Activated CD8-positive, alpha-beta memory T cell treated with anti-CD3 and anti-CD28 coated beads, Interleukin-2, amount 50 U/mL, for 1 hour (primary cell): Measurements from ENCODE around the gene EPHB6.

Experiments used
- DNase-seq: peaks from one replicate; pipeline ENCODE4 v3.0.0-alpha.2; 2020; ENCODE audit errors: extremely low read depth

Gene EPHB6, protein sequence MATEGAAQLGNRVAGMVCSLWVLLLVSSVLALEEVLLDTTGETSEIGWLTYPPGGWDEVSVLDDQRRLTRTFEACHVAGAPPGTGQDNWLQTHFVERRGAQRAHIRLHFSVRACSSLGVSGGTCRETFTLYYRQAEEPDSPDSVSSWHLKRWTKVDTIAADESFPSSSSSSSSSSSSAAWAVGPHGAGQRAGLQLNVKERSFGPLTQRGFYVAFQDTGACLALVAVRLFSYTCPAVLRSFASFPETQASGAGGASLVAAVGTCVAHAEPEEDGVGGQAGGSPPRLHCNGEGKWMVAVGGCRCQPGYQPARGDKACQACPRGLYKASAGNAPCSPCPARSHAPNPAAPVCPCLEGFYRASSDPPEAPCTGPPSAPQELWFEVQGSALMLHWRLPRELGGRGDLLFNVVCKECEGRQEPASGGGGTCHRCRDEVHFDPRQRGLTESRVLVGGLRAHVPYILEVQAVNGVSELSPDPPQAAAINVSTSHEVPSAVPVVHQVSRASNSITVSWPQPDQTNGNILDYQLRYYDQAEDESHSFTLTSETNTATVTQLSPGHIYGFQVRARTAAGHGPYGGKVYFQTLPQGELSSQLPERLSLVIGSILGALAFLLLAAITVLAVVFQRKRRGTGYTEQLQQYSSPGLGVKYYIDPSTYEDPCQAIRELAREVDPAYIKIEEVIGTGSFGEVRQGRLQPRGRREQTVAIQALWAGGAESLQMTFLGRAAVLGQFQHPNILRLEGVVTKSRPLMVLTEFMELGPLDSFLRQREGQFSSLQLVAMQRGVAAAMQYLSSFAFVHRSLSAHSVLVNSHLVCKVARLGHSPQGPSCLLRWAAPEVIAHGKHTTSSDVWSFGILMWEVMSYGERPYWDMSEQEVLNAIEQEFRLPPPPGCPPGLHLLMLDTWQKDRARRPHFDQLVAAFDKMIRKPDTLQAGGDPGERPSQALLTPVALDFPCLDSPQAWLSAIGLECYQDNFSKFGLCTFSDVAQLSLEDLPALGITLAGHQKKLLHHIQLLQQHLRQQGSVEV

DNA sequence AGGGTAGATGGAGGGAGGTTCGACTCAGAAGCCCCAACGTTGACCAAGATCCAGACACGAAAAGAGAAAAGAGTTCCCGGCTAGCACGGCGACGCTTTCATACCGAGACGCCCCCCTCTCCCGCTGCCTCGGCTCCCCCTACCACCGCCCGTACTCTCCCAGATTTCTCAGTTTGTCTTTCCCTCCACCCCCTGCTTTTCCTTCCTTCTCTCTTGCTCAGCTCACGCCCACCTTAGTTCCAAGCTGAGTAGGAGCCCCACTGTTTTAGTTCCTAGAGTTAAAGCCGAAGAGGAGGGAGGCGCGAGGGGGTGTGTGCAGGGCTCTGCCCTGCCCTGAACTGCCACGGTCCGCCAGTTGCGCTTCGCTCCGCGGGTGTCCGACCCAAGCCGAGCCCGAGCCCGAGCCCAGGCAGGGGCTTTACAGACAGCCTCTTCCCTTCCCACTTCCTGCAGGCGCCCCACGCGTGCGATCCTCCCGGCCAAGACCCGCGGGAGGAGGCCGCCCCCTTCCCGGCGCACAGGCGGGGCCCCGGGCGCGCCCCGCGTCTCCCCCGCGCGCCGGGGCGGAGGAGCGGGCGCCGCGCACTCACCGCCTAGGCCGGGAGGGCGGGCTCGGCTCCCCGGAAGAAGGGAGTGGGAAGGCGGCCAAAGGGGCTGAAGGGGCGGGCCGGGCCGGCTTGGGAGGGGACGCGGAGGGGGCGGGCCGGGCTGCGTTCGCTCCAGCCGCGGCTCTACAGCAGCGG is at the start of gene EPHB6:
EPHB6 (plus strand) TSS at position 705 of the 742 bp plus-strand sequence. CDS start 8,152 bp downstream, outside the sequence.
- no peak for DNase-seq

DNA sequence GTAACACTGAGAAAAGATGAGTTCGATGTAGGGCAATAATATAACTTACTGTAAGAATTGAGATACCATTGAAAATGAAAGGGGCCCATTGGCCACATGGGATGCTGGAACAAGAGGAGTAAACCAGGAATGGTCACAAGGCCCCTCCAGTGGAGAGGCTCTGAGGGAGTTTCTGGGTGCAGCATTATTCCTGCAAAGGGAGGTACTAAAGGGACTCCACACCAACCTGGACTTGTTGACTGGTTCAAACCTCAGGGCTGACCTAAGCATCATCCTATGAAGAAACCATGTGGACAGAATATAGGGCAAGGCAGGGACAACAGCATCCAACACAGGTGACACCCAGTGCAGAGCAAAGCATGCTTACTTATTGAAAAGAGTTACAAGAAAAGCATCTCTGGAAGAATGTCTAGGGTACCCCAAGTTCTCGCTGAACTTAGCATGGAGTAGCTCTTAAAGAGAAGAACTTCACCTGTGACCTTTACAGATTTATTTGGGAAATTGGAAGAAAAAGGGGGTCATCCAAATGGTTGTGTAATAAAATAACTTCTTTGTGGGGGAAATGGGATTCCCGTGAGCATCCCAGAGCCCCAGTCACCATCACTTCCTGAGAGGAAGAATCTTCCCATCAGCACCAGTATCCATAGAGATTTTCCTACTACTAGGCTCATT is 49.4 kb upstream of the EPHB6 start:
- no peak for DNase-seq

DNA sequence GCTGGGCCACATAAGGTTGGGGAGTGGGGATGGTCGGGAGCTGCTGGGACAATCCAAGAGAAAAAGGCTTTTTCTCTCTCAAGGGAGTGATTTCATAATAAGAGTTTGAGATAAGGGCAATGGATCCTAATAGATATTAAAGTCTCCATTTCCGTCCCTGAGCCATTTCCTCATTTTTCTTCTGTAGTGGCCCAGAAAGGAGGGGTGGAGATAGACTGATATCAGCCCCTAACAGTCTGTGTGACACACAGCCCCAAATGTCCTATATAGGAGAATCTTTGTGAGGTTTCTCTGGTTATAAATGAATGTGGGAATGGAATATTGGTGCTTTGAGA is 48.9 kb upstream of the EPHB6 start:
- no peak for DNase-seq

DNA sequence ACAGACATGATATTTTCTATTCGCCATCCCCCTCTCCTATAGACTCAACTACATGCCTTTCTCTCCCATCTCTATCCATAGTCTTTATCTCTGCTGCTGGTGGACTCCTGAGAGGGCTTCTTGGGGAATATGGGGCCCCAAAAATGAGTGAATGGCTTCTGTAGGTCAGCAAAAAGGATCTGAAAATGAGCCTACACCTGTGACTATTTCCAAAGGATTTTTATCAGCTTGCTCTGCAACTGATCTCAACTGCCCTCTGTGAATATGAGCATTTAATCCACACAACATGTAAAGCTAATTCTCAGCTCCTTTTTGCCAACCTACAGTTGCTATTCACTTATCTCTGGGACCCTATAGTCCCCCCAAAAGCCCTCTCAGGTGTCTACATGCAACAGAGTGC is 47.9 kb upstream of the EPHB6 start:
- DNase-seq: no peak

DNA sequence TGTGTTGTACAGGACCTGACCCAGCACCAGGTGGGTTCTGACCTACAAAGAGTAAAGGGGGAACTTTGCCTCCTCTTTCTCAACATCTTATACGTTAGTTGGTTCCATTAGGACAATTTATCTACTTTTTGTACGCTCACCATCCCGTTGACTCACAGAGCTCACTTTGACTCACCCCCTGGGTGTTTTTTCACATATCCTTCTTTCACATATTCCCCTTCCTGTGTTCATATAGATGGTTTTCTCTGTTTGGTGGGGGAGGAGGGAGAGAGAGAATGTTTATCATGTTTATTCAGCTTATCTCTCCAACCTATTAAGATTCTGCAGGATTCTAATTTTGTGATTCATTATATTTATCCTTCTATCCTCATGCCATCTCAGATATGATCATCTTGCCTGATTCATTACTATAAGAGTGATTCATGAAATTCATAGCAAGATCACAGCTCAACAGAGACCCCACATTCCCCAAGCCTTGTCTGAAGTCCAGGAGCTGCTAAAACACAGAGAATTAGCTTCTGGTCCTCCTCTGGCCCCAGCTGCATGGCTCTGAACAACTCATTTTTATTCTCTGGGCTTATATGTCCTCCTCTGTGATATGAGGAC is 46.9 kb upstream of the EPHB6 start:
- DNase-seq: no peak

DNA sequence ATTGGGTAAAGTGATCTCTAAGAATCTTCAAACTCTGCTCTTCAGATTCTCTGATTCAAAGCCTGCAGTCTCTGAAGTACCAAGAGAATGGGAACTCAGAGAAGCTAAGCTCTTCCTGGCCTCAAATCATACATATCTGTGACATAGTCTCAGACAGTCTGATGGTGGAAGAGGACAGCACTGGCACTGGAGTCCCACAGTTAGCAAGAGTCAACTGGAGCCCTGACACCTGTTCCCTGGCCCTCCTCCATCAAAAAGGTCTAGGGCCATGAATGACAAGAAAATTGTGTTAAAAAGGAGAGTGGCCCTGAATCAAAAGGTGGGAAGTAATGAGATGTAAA is 46.4 kb upstream of the EPHB6 start:
- no peak for DNase-seq

DNA sequence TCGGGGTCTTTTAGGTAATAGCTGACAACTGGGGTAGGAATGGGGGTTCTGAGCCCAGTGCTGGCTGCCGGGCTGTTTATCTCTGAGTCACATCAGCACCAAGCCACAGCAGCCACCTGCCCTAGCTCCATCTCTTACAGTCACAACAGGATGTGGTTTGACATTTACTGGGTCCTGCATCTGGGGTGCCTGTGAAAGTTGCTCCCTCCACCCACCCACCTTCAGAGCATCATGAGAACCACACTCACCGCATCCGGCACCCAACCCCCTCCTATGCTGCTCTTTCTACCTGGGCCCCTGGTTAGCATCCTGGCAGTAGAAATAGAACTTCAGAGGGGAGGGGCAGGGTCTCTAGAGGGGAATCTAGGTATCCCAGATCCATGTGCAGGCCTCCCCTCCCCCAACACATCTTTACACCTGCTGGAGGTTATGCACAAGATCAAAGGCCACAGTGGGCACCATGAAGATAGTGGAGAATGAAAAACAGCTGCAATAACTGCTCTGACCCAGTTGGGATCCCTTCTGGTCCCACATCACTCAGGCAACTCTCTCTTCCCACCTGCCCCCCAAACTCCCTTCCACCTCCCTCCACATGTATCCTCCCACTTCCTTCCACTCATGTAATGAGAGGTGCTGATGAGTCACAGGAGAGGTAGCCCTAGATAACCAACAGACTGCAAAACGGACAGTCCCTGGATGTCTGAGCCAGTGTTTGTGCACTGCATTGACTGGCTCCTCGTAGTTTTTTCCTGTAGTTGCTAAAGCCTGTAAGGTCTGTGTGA is 45.9 kb upstream of the EPHB6 start:
- DNase-seq: peak; percentile 97

DNA sequence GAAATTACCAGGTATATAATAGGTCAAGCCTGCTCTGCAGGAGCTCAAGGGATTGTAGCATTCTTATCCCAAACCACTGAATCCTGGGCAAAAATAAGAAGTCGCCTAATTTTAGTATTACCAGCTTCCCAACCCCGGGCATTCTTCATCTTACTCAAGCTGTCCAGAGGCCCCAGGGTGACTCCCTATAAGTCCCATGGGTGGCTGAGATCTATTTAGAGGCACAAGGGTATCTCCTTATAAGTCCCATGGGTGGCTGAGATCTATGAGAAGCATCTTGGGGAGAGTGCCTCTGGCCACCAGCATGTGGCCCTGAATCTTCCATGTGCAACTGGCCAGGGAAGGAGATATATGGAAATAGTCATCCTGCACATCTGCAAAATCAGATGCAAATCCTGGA is 45.2 kb upstream of the EPHB6 start:
- no peak for DNase-seq

DNA sequence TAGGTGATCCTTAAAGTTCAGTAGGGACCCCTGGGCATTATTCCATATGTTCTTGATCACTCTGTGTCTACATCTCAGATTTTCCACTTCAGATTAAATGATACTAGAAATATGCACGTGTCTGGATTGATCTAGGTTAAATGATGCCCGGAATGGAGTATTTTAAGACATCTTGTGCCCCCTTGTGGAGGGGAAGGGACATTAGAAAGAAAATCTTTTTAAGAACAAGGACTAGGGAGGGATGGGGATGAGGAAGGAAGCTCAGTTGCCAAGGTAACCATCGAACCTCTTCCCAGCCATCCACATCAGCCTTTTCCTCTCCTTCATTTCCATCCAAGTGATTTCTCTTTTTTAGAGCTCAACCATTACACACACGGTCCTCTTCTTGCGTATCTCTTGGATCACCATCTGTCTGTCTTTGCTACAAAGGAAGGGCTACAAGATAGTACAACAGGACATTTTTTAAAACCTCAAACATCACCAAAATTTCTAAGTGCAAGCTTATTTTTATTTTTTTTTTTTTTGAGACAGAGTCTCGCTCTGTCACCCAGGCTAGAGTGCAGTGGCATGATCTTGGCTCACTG is 43.6 kb upstream of the EPHB6 start:
- DNase-seq: no peak

DNA sequence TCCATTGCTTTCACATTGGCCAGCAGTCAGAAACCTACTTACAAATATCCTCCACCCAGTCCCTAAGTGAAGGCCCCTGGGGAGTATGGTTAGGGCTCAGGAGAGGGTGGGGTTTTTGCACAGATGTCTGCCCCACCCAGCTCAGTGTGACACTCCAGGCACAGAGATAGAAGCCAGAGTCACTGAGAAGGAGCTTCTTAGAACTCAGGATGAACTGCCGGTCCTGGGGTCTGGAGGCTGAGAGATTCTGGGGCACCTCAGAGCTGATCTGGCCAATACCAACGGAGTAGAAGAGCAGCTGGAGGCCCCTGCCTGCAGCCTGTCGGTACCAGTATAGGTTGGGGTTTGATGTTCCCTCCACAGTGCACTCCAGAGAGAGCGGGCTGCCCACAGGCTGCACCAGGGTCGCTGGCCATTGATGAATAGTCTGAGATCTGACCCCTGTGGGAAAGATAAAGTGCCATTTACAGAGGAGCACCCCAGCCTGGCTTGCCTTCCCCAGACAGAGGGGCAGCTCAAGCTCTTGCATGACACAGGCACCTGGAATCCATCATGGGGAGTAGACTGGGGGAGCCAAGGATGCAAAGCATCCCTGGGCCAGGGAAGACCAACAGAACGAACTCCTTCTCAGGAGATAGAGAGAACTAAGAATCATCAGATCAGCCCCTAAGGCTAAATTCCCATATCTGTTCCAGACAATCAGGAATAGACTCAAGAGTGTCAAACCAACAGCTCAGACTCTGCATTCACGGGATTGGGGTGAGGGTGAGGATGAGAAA is 42.2 kb upstream of the EPHB6 start:
- DNase-seq: no peak

DNA sequence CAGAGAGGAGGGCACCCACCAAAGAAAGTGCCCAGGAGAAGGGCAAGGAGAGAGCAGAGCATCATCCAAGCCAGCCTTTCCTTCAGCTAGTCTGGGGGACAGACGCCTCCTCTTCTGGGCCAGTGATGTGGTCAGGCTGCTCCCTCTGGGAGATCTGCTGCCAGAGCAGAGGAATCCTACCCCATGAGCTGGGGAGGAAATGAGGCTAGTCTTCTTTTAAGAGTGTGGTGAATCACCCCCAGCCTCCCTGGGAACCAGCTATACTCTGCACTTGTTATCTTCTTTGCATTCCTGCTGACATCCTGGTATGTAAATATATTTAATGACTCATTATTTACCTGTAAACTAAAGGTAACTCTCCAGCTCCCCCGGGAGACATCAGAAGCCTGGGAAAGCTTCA is 41.6 kb upstream of the EPHB6 start:
- no peak for DNase-seq

DNA sequence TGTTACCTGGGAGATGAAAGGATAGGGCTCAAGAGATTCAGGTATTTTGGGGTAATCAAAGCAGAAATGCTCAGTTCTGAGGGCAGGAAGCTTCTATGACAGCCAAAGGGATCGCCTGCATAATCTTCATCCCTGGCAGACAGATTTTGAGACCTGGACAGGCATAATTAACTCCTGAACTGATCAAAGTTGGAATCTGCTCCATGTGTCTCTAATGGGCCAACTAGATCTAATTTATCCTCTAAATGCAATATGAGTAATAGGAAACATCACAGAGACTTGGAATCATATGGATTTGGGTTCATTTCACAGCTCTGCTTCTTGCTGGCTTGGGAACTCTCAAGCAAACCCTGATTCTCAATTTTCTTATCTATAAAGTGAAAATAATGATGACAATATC is 41.2 kb upstream of the EPHB6 start:
- no peak for DNase-seq

DNA sequence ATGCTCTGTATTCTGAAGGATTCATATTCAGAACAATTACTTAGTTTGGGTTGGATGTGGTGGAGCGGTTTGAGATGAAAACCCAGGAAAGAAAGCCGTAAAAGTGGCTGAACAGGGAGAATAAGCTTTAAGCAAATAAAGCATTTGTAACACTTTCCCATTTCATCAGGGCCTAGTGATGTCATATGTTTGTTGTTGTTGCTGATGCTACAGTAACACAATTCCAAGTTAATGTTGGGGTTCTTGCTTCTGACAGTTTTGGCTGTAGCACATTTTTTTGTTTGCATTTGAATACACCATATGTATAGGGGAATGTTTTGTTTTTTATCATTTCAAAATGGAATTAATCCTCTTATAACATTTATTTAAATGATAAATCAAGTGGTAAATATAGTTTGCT is 40.4 kb upstream of the EPHB6 start:
- DNase-seq: no peak

DNA sequence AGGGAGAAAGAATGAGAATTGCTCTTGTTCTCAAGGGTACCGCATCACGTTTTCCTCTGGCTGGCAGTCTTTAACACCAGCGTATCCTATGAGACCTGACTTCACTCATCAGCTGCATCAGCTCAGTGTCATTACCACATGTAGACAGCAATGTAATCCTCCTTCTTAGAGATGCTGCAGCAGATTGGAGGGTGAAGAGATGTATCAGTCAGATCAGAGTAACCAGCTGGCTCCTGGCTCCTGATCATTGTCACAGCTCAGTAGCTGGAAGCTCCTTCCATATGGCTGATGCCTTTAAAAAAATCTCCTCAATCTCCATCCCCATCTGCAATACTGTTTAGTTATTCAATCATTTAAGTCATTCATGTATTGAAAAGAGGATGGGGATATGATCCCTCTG is 39.7 kb upstream of the EPHB6 start:
- DNase-seq: no peak

DNA sequence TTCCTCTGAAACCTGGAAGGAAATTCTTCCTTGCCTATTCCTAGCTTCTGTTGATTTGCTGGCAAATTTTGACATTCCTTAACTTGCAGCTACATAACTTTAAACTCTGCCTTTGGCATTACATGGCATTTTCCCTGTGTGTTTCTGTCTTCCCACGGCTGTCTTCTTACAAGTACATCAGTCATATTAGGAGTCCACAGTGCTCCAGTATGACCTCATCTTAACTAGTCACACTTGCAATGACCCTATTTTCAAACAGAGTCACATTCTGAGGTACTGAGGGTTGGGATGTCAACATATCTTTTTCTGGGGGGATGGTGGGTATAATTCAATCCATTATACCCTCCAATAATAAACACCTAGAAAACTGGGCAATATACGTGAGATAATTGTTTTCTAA is 37.4 kb upstream of the EPHB6 start:
- DNase-seq: no peak

DNA sequence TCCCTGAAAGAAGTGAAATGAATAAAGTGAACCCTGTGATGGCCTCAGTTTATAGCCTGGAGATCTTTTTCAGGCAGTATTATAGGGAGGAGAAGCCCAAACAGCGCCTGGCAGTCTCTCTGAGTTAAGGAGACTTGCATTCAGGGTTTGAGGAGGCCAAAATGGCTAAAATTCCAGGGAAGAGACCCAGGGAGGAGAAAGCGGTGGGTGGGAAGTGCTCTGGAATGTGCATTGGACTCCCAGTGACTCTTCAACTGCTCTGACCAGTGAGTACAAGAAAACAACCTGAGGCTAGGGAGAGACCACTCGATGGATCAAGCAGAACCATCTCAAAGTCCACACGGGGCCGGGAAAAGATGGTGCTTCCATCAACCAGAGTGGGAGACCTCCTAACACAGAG is 35.3 kb upstream of the EPHB6 start:
- no peak for DNase-seq

DNA sequence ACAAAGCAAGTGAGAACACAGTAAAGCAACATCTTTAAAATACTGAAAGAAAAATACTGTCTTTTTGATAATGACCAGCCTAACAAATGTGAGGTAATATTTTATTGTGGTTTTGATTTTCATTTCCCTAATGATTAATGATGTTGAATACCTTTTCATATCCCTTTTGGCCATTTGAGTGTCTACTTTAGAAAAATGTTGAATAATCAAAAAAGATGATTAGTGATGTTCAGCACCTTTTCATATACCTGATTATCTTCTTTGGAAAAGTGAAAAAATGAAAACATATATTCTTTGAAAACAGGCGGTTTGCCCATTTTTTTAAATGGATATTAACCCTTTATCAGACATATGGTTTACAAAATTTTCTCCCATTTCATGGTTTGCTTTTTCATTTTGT is 32.2 kb upstream of the EPHB6 start:
- no peak for DNase-seq

DNA sequence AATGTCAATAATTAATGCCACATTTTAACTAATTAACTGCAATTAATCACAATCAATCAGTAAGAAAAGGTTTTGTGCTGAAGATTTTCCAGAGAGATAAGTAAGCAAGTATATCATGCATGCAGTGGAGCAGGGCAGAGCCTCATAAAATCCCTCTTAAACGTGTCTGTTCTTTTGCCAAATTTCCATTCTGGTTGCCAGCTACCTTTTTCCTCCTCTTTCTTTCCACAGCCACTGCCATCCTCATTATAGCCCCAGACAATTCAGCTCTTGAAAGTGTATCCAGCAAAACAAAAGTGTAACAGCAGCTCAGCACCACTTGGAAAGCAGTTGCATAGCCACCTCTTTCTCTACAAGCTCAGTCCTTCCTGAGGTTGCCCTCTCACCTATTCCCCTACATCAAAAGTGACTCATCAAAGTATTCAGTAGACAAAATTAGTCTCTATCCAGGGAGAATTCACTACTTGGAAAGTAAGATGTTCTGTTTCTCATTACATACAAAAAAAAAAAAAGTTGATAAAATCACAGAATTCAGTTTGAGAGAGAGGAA is 26.9 kb upstream of the EPHB6 start:
- no peak for DNase-seq

DNA sequence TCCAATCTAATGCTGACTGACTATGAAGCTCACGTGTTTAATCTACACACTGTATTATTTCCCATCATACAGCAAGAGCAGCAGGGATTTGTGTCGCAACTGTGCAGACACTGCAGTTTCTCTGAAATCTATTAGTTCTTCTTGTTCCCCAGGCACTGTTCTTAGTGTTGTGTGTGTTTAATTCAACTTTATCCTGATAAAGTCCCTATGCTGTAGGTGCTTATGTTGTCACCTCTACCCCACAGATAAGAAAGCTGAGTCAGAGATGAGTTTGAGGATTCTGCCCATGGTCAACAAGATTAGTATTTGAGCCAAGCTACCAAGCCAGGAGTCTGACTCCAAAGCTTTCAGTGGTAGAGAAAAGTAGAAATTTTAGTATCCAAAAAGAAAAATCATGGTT is 22.5 kb upstream of the EPHB6 start:
- DNase-seq: no peak
